Keratinocyte (primary cell): ENCODE data around the gene SERPINA1. TPM values are rescaled to one million over a fixed set of nuclear protein-coding genes. Genes with fewer than 3 reads are reported as not detected.

ENCODE experiments used
- DNase-seq: peaks from one replicate; pipeline ENCODE4 v3.0.0-alpha.2; 2011; ENCODE audit warnings: low read depth, missing footprints, low spot score
- FAIRE-seq: peaks from 2 replicates; lab custom pipeline; 2011; peaks lifted over from hg19 to GRCh38; lab: Jason Lieb, UNC
- H2AFZ ChIP-seq: 2 replicates; pipeline ENCODE4 v1.6.0; 2012; ENCODE audit warnings: low read length, control low read depth, inconsistent platforms; ENCODE audit not compliant: control insufficient read depth
- H3K27ac ChIP-seq: 2 replicates; pipeline ENCODE4 v1.5.1; 2011; ENCODE audit warnings: low read length; ENCODE audit not compliant: control insufficient read depth, insufficient read depth
- H3K27me3 ChIP-seq: 3 replicates; pipeline ENCODE4 v1.6.0; 2011; ENCODE audit warnings: low read length; ENCODE audit not compliant: control insufficient read depth, insufficient read depth; ENCODE audit errors: extremely low read depth
- H3K36me3 ChIP-seq, 2 experiments: 2 replicates in 1 of 2; 3 replicates in 1 of 2; pipeline ENCODE4 v1.5.1; 2011; ENCODE audit warnings: low read length in 2 of 2, mild to moderate bottlenecking in 1 of 2; ENCODE audit not compliant: control insufficient read depth in 2 of 2, insufficient read depth in 2 of 2; ENCODE audit errors: extremely low read depth in 1 of 2
- H3K4me1 ChIP-seq: 3 replicates; pipeline ENCODE4 v1.5.1; 2011; ENCODE audit warnings: low read length; ENCODE audit not compliant: control insufficient read depth, insufficient read depth; ENCODE audit errors: extremely low read depth
- H3K4me2 ChIP-seq: 3 replicates; pipeline ENCODE4 v1.6.0; 2011; ENCODE audit warnings: low read depth, low read length; ENCODE audit not compliant: control insufficient read depth, insufficient read depth; ENCODE audit errors: extremely low read depth
- H3K4me3 ChIP-seq, 3 experiments: fragments of 200-600 bp in 1 of 3; sonication (generic) in 1 of 3; 2 replicates in 2 of 3; 3 replicates in 1 of 3; pipeline ENCODE4 v1.5.1; 2011 to 2016; ENCODE audit warnings: low read length in 3 of 3, mild to moderate bottlenecking in 3 of 3, control low read depth in 2 of 3, inconsistent platforms in 1 of 3, low read depth in 1 of 3, mixed read lengths in 1 of 3, mixed run types in 1 of 3, moderate library complexity in 1 of 3; ENCODE audit not compliant: control insufficient read depth in 2 of 3, insufficient read depth in 2 of 3; ENCODE audit errors: extremely low read depth in 1 of 3
- H3K79me2 ChIP-seq: 2 replicates; pipeline ENCODE4 v1.6.0; 2012; ENCODE audit warnings: low read length; ENCODE audit not compliant: control insufficient read depth, insufficient read depth
- H3K9ac ChIP-seq: 3 replicates; pipeline ENCODE4 v1.6.0; 2011; ENCODE audit warnings: low read length; ENCODE audit not compliant: control insufficient read depth, insufficient read depth; ENCODE audit errors: extremely low read depth
- H3K9me1 ChIP-seq: 3 replicates; pipeline ENCODE4 v1.6.0; 2011; ENCODE audit warnings: low read length; ENCODE audit not compliant: control insufficient read depth, insufficient read depth; ENCODE audit errors: extremely low read depth
- H3K9me3 ChIP-seq: 2 replicates; pipeline ENCODE4 v1.5.1; 2012; ENCODE audit warnings: low read depth, low read length; ENCODE audit not compliant: control insufficient read depth
- H4K20me1 ChIP-seq: 3 replicates; pipeline ENCODE4 v1.6.0; 2011; ENCODE audit warnings: low read length; ENCODE audit not compliant: control insufficient read depth, insufficient read depth; ENCODE audit errors: extremely low read depth
- EZH2 ChIP-seq: IDR thresholded peaks from one replicate; pipeline ENCODE4 v1.6.1; 2012; ENCODE audit warnings: inconsistent platforms, mild to moderate bottlenecking, low read length, moderate library complexity
- dilution Hi-C: fragments of 300-500 bp; cut with MboI; formaldehyde crosslinking; loops from one replicate; pipeline ENCODE4 v1.7.0; 2020; ENCODE audit warnings: low sequenced_read_pairs; ENCODE audit not compliant: extremely low pct_ligation_motif_present
- polyA plus RNA-seq, 5 experiments: library from polyadenylated mRNA; depleted of rRNA in 3 of 5; stranded (reverse) in 3 of 5; stranded (forward) in 1 of 5; unstranded in 1 of 5; fragments of >200 nt; gene quantifications; 1 replicate in 1 of 5; 2 replicates in 3 of 5; 3 replicates in 1 of 5; pipeline versions ENCODE4 v1.2.1 to v1.2.3, GENCODE V29; 2011 to 2012; ENCODE audit warnings: missing spikeins in 2 of 5, low read depth in 1 of 5, low replicate concordance in 1 of 5
- TF ChIP-seq, protein P1 (sequence below), 3 experiments: IDR thresholded peaks in 1 of 3; conservative IDR thresholded peaks in 1 of 3; optimal IDR thresholded peaks in 1 of 3; 2 replicates in 2 of 3; 3 replicates in 1 of 3; pipeline versions ENCODE3 to v1.5.1; 2011; ENCODE audit warnings: low read length in 3 of 3, mild to moderate bottlenecking in 3 of 3, moderate library complexity in 2 of 3, control low read depth in 1 of 3, inconsistent platforms in 1 of 3; ENCODE audit not compliant: insufficient read depth in 2 of 3; ENCODE audit errors: extremely low read depth in 1 of 3

Gene SERPINA1
- polyA plus RNA-seq, 1 donor (not counting 4 experiments of a cell fraction or from before 2014, with no cell fraction given), result 0.71 TPM

- Histone ChIP-seq H3K36me3 (no peaks in the 10 kb centered on the region), H3K79me2 (no peaks in the 10 kb centered on the region), H3K9me1 (no peaks in the 10 kb centered on the region), H3K4me1 (no peaks in the 10 kb centered on the region), H4K20me1 (no peaks in the 10 kb centered on the region), H3K9me3 (no peaks in the 10 kb centered on the region), H3K4me3 (no peak overlapping the region), H2AFZ (no peak overlapping the region), H3K27me3 (no peaks in the 10 kb centered on the region), H3K4me2 (no peak overlapping the region), H3K27ac (no peak overlapping the region), H3K9ac (no peak overlapping the region)
- TF ChIP-seq, protein P1, sequence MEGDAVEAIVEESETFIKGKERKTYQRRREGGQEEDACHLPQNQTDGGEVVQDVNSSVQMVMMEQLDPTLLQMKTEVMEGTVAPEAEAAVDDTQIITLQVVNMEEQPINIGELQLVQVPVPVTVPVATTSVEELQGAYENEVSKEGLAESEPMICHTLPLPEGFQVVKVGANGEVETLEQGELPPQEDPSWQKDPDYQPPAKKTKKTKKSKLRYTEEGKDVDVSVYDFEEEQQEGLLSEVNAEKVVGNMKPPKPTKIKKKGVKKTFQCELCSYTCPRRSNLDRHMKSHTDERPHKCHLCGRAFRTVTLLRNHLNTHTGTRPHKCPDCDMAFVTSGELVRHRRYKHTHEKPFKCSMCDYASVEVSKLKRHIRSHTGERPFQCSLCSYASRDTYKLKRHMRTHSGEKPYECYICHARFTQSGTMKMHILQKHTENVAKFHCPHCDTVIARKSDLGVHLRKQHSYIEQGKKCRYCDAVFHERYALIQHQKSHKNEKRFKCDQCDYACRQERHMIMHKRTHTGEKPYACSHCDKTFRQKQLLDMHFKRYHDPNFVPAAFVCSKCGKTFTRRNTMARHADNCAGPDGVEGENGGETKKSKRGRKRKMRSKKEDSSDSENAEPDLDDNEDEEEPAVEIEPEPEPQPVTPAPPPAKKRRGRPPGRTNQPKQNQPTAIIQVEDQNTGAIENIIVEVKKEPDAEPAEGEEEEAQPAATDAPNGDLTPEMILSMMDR (optimal IDR thresholded peaks at IDR 0.05 in 1 of 3, IDR thresholded peaks at IDR 0.05 in 1 of 3, conservative IDR thresholded peaks at IDR 0.05 in 1 of 3; ENCODE audit: extremely low read depth in 1 of 3, insufficient read depth in 2 of 3, low read length in 3 of 3), result no peak
- no peak for TF ChIP-seq EZH2
- dilution Hi-C loops, result no loop called here
- no peak for DNase-seq
- FAIRE-seq, result no peak
Measured at GRCh38 chr14:94356379-94357056, 31.9 kb downstream of the SERPINA1 start.

GRCh38 chr14:94355191-94355794 is 33.1 kb downstream of the SERPINA1 start:
- H3K9me3 ChIP-seq, result no peaks in the 10 kb centered on the region
- no peaks in the 10 kb centered on the region for H3K27me3 ChIP-seq
- no peak overlapping the region for H2AFZ ChIP-seq
- no peak overlapping the region for H3K4me2 ChIP-seq
- no peak for DNase-seq
- H3K79me2 ChIP-seq, result no peaks in the 10 kb centered on the region
- H3K4me1 ChIP-seq, result no peaks in the 10 kb centered on the region
- dilution Hi-C loops, result no loop called here
- no peaks in the 10 kb centered on the region for H3K9me1 ChIP-seq
- H3K9ac ChIP-seq, result no peak overlapping the region
- H4K20me1 ChIP-seq, result no peaks in the 10 kb centered on the region
- TF ChIP-seq, protein P1 (optimal IDR thresholded peaks at IDR 0.05 in 1 of 3, IDR thresholded peaks at IDR 0.05 in 1 of 3, conservative IDR thresholded peaks at IDR 0.05 in 1 of 3; ENCODE audit: extremely low read depth in 1 of 3, insufficient read depth in 2 of 3, low read length in 3 of 3), result peak; percentile 37 to 74 (median 70)
- no peak for TF ChIP-seq EZH2
- no peaks in the 10 kb centered on the region for H3K36me3 ChIP-seq
- H3K4me3 ChIP-seq, result no peak overlapping the region
- H3K27ac ChIP-seq, result no peak overlapping the region
- FAIRE-seq, result peak; percentile 74
